Smooth muscle cell (in vitro differentiated cells): ENCODE results near the gene SLC35G2. TPM values are rescaled to one million over a fixed set of nuclear protein-coding genes. Genes with fewer than 3 reads are reported as not detected.

ENCODE experiments used
- DNase-seq: peaks from one replicate; lab custom pipeline; 2025; ENCODE audit not compliant: unreplicated experiment; lab: John Stamatoyannopoulos, UW
- H2AFZ ChIP-seq: fragments of 200-600 bp; sonication (generic); 2 replicates; pipeline ENCODE4 v1.6.0; 2016; ENCODE audit warnings: antibody characterized with exemption, low read depth, mild to moderate bottlenecking
- H3F3A ChIP-seq: fragments of 200-600 bp; sonication (generic); 2 replicates; pipeline ENCODE4 v1.6.0; 2017; ENCODE audit warnings: antibody characterized with exemption, low read depth
- H3K27ac ChIP-seq: fragments of 200-600 bp; sonication (generic); 2 replicates; pipeline ENCODE4 v1.5.1; 2016; ENCODE audit warnings: low read depth, mild to moderate bottlenecking
- H3K27me3 ChIP-seq: fragments of 200-600 bp; sonication (generic); 2 replicates; pipeline ENCODE4 v1.6.1; 2016; ENCODE audit warnings: low read depth, mild to moderate bottlenecking
- H3K36me3 ChIP-seq: fragments of 200-600 bp; sonication (generic); 2 replicates; pipeline ENCODE4 v1.5.1; 2016; ENCODE audit warnings: low read depth
- H3K4me1 ChIP-seq: fragments of 200-600 bp; sonication (generic); 2 replicates; pipeline ENCODE4 v1.5.1; 2016; ENCODE audit warnings: low read depth
- H3K4me2 ChIP-seq: fragments of 200-600 bp; sonication (generic); 2 replicates; pipeline ENCODE4 v1.6.0; 2016; ENCODE audit warnings: mild to moderate bottlenecking
- H3K4me3 ChIP-seq: fragments of 200-600 bp; sonication (generic); 2 replicates; pipeline ENCODE4 v1.5.1; 2016; ENCODE audit warnings: mild to moderate bottlenecking
- H3K79me2 ChIP-seq: fragments of 200-600 bp; sonication (generic); 2 replicates; pipeline ENCODE4 v1.6.0; 2016; ENCODE audit warnings: low read depth, mild to moderate bottlenecking
- H3K9ac ChIP-seq: fragments of 200-600 bp; sonication (generic); 2 replicates; pipeline ENCODE4 v1.6.0; 2016; ENCODE audit warnings: low read depth
- H3K9me3 ChIP-seq: fragments of 200-600 bp; sonication (generic); replicated peaks from 2 replicates; pipeline ENCODE4 v1.5.1; 2016; ENCODE audit warnings: low read depth
- H4K20me1 ChIP-seq: fragments of 200-600 bp; sonication (generic); 2 replicates; pipeline ENCODE4 v1.6.0; 2016; ENCODE audit warnings: low read depth
- WGBS: methylation state at CpG from one replicate; pipeline ENCODE4 v1.1.7; 2016; ENCODE audit warnings: low lambda C conversion rate; 5-methylcytosine and 5-hydroxymethylcytosine counted together
- polyA plus RNA-seq: library from polyadenylated mRNA; unstranded; fragments of >200 nt; fragmentation: Nextera tagmentation; extraction: Ambion mirVana; gene quantifications from 2 replicates; pipeline ENCODE4 v1.2.1, GENCODE V29; 2016
- total RNA-seq: library from RNA; depleted of rRNA; stranded (reverse); fragments of >200 nt; gene quantifications from 2 replicates; pipeline ENCODE4 v1.2.3, GENCODE V29; 2014
- TF ChIP-seq, protein P1 (sequence below): fragments of 200-600 bp; sonication (generic); IDR thresholded peaks from 2 replicates; pipeline ENCODE4 v1.5.1; 2017; ENCODE audit warnings: borderline replicate concordance, mild to moderate bottlenecking, antibody characterized with exemption; ENCODE audit not compliant: insufficient read depth, poor library complexity, severe bottlenecking

The SLC35G2 gene
- total and polyA plus RNA-seq, 2 experiments from 2014 or later = 5.1 to 5.5 TPM

- H4K20me1 ChIP-seq = no peaks in the 10 kb centered on the region
- no peaks in the 10 kb centered on the region for H3K79me2 ChIP-seq
- H3F3A ChIP-seq = no peaks in the 10 kb centered on the region
- no peaks in the 10 kb centered on the region for H3K36me3 ChIP-seq
- no peaks in the 10 kb centered on the region for H3K9me3 ChIP-seq
- H3K27ac ChIP-seq = no peak overlapping the region
- no peak overlapping the region for H3K9ac ChIP-seq
- H3K27me3 ChIP-seq = no peaks in the 10 kb centered on the region
- H3K4me2 ChIP-seq = no peak overlapping the region
- H3K4me1 ChIP-seq = no peaks in the 10 kb centered on the region
- no peak for DNase-seq
- H3K4me3 ChIP-seq = no peak overlapping the region
- H2AFZ ChIP-seq = no peak overlapping the region
- WGBS = 44% methylated on average over 3 of the region's 3 CpGs
- TF ChIP-seq, protein P1, sequence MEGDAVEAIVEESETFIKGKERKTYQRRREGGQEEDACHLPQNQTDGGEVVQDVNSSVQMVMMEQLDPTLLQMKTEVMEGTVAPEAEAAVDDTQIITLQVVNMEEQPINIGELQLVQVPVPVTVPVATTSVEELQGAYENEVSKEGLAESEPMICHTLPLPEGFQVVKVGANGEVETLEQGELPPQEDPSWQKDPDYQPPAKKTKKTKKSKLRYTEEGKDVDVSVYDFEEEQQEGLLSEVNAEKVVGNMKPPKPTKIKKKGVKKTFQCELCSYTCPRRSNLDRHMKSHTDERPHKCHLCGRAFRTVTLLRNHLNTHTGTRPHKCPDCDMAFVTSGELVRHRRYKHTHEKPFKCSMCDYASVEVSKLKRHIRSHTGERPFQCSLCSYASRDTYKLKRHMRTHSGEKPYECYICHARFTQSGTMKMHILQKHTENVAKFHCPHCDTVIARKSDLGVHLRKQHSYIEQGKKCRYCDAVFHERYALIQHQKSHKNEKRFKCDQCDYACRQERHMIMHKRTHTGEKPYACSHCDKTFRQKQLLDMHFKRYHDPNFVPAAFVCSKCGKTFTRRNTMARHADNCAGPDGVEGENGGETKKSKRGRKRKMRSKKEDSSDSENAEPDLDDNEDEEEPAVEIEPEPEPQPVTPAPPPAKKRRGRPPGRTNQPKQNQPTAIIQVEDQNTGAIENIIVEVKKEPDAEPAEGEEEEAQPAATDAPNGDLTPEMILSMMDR = no peak
Observed at GRCh38 chr3:136811701-136812100, 7.2 kb upstream of the SLC35G2 start.

DNA sequence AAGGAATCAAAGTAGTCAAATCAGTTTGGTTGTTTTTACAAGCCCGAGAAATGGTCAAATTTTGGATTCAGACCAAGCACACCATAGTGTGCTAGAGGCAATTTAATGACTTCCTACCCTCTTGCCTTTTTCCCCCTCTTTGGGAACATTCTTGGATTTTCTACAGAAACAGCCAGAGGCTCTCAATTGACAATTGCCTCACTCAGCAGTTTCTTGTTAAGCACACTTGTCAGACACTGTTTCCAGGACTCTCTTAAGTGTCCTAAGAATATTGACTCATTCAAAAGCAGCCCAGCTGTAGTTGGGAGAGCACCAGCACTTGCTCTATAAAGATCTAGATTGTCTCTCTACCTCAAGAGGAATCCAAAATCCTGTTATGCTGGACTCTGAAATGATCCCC lies 1.5 kb upstream of the SLC35G2 start:
- Histone ChIP-seq H3K4me2 (no peak overlapping the region), H3K4me3 (no peak overlapping the region), H2AFZ (no peak overlapping the region), H4K20me1 (peaks cover 5% of the 10 kb centered on the region), H3K27me3 (no peaks in the 10 kb centered on the region), H3K9me3 (no peaks in the 10 kb centered on the region), H3F3A (no peaks in the 10 kb centered on the region), H3K9ac (no peak overlapping the region), H3K4me1 (no peaks in the 10 kb centered on the region), H3K36me3 (no peaks in the 10 kb centered on the region), H3K27ac (no peak overlapping the region), H3K79me2 (peaks cover 8% of the 10 kb centered on the region)
- WGBS = 71% methylated on average over 1 of the region's 1 CpG
- DNase-seq = no peak
- TF ChIP-seq, protein P1 = no peak

DNA sequence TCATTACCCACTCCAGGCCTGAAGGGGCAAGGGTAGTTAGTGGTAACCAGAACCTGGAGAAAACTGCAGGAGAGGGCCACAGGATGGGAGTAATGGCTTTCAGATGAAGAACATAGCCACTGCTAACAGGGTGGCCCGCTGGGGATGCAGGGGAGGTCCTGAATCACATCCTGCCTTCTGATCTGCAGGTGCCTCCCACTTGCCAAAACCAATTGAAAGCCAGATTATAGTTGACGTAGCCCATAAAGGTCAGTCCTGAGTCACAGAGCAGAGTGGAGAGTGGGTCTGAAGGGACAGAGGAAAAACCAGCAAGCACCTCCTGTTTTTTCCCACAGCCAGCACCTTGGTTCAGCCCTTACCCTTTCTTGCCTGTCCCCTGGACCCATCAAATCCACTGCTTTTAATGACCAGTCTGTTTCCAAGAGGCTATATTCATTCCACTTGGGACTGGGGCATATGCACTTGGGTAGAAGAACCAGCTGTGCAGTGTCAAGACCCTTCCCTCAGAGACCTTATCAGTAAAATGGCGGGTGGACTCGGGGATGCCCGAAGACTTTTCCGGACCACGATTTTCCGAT lies 646 bp upstream of the SLC35G2 start:
- 20% methylated on average over 8 of the region's 8 CpGs for WGBS
- no peaks in the 10 kb centered on the region for H3K4me1 ChIP-seq
- H4K20me1 ChIP-seq = peaks cover 5% of the 10 kb centered on the region
- peak overlapping the region; percentile 98 for H3K4me2 ChIP-seq
- peak overlapping the region; percentile 20 for H3K9ac ChIP-seq
- peak overlapping the region; percentile 91 for H2AFZ ChIP-seq
- no peak overlapping the region for H3K27ac ChIP-seq
- H3K9me3 ChIP-seq = no peaks in the 10 kb centered on the region
- TF ChIP-seq, protein P1 = no peak
- no peaks in the 10 kb centered on the region for H3F3A ChIP-seq
- H3K27me3 ChIP-seq = no peaks in the 10 kb centered on the region
- no peak for DNase-seq
- peaks cover 8% of the 10 kb centered on the region for H3K79me2 ChIP-seq
- peak overlapping the region; percentile 69 for H3K4me3 ChIP-seq
- no peaks in the 10 kb centered on the region for H3K36me3 ChIP-seq

DNA sequence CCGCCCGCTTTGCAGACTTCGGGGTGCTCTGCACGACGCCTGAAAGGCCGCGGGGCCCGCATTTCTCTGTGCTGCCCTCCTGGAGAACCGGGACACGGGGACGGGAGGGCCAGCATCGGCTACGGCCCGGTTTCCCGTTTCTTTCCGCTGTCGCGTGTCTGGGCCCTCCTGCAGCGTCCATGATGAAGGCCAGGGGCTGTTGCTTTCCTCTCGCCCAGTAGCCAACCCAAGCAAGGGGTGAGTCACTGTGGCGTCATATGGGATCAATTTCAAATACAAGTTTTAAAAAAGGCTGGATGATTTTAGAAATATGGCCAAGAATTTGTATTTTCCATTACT lies 435 bp downstream of the SLC35G2 start:
- Histone ChIP-seq H3K79me2 (peaks cover 16% of the 10 kb centered on the region), H3K27me3 (no peaks in the 10 kb centered on the region), H3K27ac (no peak overlapping the region), H3K4me2 (peak overlapping the region; percentile 98), H3K36me3 (no peaks in the 10 kb centered on the region), H3K9me3 (no peaks in the 10 kb centered on the region), H3K9ac (peak overlapping the region; percentile 20), H3K4me3 (peak overlapping the region; percentile 69), H3F3A (no peaks in the 10 kb centered on the region), H4K20me1 (peaks cover 5% of the 10 kb centered on the region), H3K4me1 (no peaks in the 10 kb centered on the region), H2AFZ (peak overlapping the region; percentile 91)
- TF ChIP-seq, protein P1 = no peak
- under 1% methylated on average over 21 of the region's 21 CpGs for WGBS
- DNase-seq = no peak
